Pancreas (tissue), 10 donors: ENCODE results near the gene CROCC2. TPM values are rescaled to one million over a fixed set of nuclear protein-coding genes. Genes with fewer than 3 reads are reported as not detected.

Experiments used
- ATAC-seq, 4 donors: fragments of 200-7000 bp; cut with Tn5 transposase; one replicate each; pipeline versions ENCODE4 v1.8.0 to v1.9.1; 2020; ENCODE audit warnings: mild to moderate bottlenecking in 4 of 4, moderate library complexity in 4 of 4
- DNase-seq, 6 donors: peaks; one replicate each; pipeline ENCODE4 v3.0.0-alpha.2; 2020
- FAIRE-seq: peaks from 2 replicates; lab custom pipeline; 2012; peaks lifted over from hg19 to GRCh38; lab: Jason Lieb, UNC
- H3K27ac ChIP-seq, 4 donors: fragments of 200-600 bp; sonication (generic); 1 replicate in 3 of 4; 2 replicates in 1 of 4; pipeline versions ENCODE4 v1.5.0 to v1.8.0; 2020
- H3K27me3 ChIP-seq, 4 donors: fragments of 200-600 bp; one replicate each; pipeline ENCODE4 v1.8.0; 2021
- H3K36me3 ChIP-seq, 3 donors: fragments of 200-600 bp; sonication (generic) in 1 of 3; one replicate each; pipeline versions ENCODE4 v1.5.0 to v1.8.0; 2020 to 2021
- H3K4me1 ChIP-seq, 3 donors: fragments of 200-600 bp; one replicate each; pipeline ENCODE4 v1.8.0; 2021
- H3K4me3 ChIP-seq, 4 donors: fragments of 200-600 bp; sonication (generic) in 2 of 4; one replicate each; pipeline versions ENCODE4 v1.5.0 to v1.8.0; 2020 to 2021
- H3K9me3 ChIP-seq, 4 donors: fragments of 200-600 bp; one replicate each; pipeline ENCODE4 v1.8.0; 2021
- CTCF ChIP-seq, 4 donors: fragments of 200-600 bp; sonication (generic) in 3 of 4; IDR thresholded peaks; one replicate each; pipeline versions ENCODE4 v1.5.0 to v1.8.0; 2021; ENCODE audit warnings: antibody characterized with exemption in 4 of 4
- WGBS, 2 donors: extraction: QIAGEN DNeasy Blood & Tissue Kit; methylation state at CpG; one replicate each; pipeline ENCODE4 v1.1.7; 2013; 5-methylcytosine and 5-hydroxymethylcytosine counted together
- intact Hi-C, 3 donors: fragments of 100-400 bp; cut with DNase I; formaldehyde crosslinking; loops; one replicate each; pipeline versions ENCODE4 v1.11.1 to v1.14.2; 2022
- polyA plus RNA-seq, 2 donors: library from polyadenylated mRNA; stranded (reverse); fragments of 200-250 nt; gene quantifications; one replicate each; pipeline ENCODE4 v1.2.3, GENCODE V29; 2013
- total RNA-seq, 6 donors: library from RNA; stranded (reverse); fragmentation: NEBNext Ultra II Directional in 4 of 6; extraction: Animal tissue kit (Norgen Biotek cat#: 25700) in 4 of 6; gene quantifications; one replicate each; pipeline versions ENCODE4 v1.2.1 to v1.2.4, GENCODE V29; 2021 to 2023
- donor health status: healthy with polysubstance abuse.
- donor health status: DM: no; HTN: no; CAD: no; lungs with moderate emphysema.
- donor health status: DM: no; HTN: no; CAD: no.
- donor health status: control.
- donor health status: control.
- donor health status: Bipolar disorder and iron deficiency.
- donor health status: DM: yes; HTN: yes; CAD: no.
- donor health status: DM: no; HTN: no; CAD: no.
- donor health status: DM: no; HTN: no; CAD: no.
- donor health status: DM: yes; HTN: yes; CAD: no.

Gene CROCC2
- total and polyA plus RNA-seq, 8 donors = 0.04 to 0.05 (median 0.04) TPM; not detected in 5

- no peak for ATAC-seq
- no peak for TF ChIP-seq CTCF (IDR thresholded peaks at IDR 0.05)
- H3K4me1 ChIP-seq = no peaks in the 10 kb centered on the region
- 84 to 85% methylated on average over 10 of the region's 10 CpGs for WGBS, 2 donors
- no peak for FAIRE-seq
- H3K4me3 ChIP-seq = no peak overlapping the region
- H3K27ac ChIP-seq = no peak overlapping the region
- H3K36me3 ChIP-seq = no peaks in the 10 kb centered on the region
- intact Hi-C loops = no loop called here
- DNase-seq = peak in 3 of 6 donors; percentile 7 to 60 (median 33)
- no peaks in the 10 kb centered on the region for H3K9me3 ChIP-seq
- no peaks in the 10 kb centered on the region for H3K27me3 ChIP-seq
These were observed 60.3 kb downstream of the CROCC2 start for GRCh38 chr2:240966457-240966905.

GRCh38 chr2:240966906-240967680, 61.0 kb downstream of the CROCC2 start:
- Histone ChIP-seq H3K27ac (no peak overlapping the region), H3K4me1 (no peaks in the 10 kb centered on the region), H3K27me3 (no peaks in the 10 kb centered on the region), H3K9me3 (no peaks in the 10 kb centered on the region), H3K36me3 (no peaks in the 10 kb centered on the region), H3K4me3 (no peak overlapping the region)
- FAIRE-seq (no peak), DNase-seq (peak in 2 of 6 donors; percentile 16 to 70), ATAC-seq (no peak)
- 76 to 80% methylated on average over 30 to 32 of the region's 32 CpGs for WGBS, 2 donors
- intact Hi-C loops = no loop called here
- TF ChIP-seq CTCF (IDR thresholded peaks at IDR 0.05) = no peak

DNA sequence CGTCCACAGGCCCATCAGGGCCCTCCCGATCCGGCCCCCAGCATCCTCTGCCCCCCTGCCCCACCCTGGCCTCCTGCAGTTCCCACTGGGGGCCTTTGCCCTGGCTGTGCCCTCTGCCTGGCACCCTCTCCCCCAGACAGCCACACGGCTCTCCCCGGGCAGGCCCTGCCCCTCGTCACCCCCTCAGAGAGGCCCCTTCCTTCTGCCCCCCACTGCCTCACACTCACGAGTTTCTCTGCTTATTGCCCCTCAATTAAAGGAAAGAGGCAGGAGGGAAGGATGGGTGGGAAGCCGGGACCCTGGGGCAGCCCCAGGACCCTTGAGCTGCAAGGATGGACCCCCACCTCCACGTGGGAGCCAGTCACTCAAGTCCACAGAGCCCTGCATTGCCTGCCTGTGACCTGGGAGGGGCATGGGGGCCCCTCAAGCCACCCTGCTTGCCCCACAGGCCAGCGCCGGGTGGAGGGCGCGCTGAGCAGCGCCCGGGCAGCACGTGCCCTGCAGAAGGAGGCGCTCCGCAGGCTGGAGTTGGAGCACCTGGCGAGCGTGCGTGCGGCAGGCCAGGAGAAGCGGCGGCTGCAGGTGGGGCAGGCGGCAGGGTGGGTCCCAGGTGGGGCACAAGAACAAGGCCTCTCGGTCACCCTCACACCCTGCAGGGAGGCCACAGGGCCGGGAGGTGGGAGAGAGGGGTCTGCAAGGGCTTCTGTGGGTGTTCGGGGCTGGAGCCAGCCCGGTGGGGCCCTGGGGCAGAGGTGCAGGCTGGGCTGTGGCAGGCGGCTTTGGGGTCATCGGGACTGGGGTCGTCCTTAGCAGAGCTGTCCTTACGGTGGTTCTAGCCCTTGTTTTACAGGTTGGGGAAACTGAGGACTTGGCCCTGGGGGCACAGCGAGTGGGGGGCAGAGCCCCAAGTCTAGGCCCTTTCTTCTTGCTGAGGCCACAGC, 61.8 kb downstream of the CROCC2 start:
- intact Hi-C loops = no loop called here
- H3K36me3 ChIP-seq = no peaks in the 10 kb centered on the region
- WGBS, 2 donors = 89 to 92% methylated on average over 32 to 34 of the region's 34 CpGs
- no peaks in the 10 kb centered on the region for H3K9me3 ChIP-seq
- H3K4me3 ChIP-seq = no peak overlapping the region
- FAIRE-seq (no peak), DNase-seq (peak in 3 of 6 donors; percentile 19 to 70 (median 55)), ATAC-seq (no peak)
- H3K27me3 ChIP-seq = no peaks in the 10 kb centered on the region
- H3K4me1 ChIP-seq = no peaks in the 10 kb centered on the region
- no peak overlapping the region for H3K27ac ChIP-seq
- no peak for TF ChIP-seq CTCF (IDR thresholded peaks at IDR 0.05)

GRCh38 chr2:240968731-240969624, 62.8 kb downstream of the CROCC2 start:
- ATAC-seq (peak in 2 of 4 donors; percentile 33 to 43), DNase-seq (peak in 4 of 6 donors; percentile 37 to 62 (median 48)), FAIRE-seq (no peak)
- 70 to 85% methylated on average over 15 of the region's 15 CpGs for WGBS, 2 donors
- no peaks in the 10 kb centered on the region for H3K36me3 ChIP-seq
- no peak overlapping the region for H3K4me3 ChIP-seq
- no peaks in the 10 kb centered on the region for H3K27me3 ChIP-seq
- no peaks in the 10 kb centered on the region for H3K4me1 ChIP-seq
- H3K27ac ChIP-seq = no peak overlapping the region
- no peaks in the 10 kb centered on the region for H3K9me3 ChIP-seq
- intact Hi-C loops = no loop called here
- TF ChIP-seq CTCF (IDR thresholded peaks at IDR 0.05) = no peak
